ENCODE results near the gene PTCD3. TPM values are rescaled to one million over a fixed set of nuclear protein-coding genes. Genes with fewer than 3 reads are reported as not detected.
A peak's percentile ranks its signal among the peaks of the same experiment; 100 is the strongest.

The PTCD3 gene
- total RNA-seq, 1 donor from 2014 or later, result 158 TPM

DNA sequence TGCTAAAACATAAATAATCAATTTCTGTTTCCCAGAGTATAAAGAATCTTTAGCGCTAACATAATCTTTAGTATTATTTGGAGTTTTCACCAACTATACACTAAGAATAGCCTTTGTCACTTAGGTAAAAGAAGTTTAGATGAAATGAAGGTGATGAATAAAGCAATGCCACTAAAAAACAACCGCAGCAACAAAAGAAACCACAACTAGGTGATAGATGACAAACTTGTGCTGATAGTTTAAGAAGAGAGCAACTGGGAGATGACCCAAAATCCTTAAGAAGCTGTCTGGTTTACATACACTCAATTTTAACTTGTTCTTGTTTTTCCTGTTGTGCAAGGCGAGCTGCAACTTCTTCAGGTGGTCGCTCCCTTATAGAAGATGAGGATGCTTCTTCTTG is 64.4 kb downstream of the PTCD3 start:
- Histone ChIP-seq H3K9me3 (replicated peaks) (no peaks in the 10 kb centered on the region), H3K4me1 (peaks cover 16% of the 10 kb centered on the region), H3K27me3 (ENCODE audit: low read depth) (no peaks in the 10 kb centered on the region), H3K27ac (replicated peaks) (no peak overlapping the region), H3K4me3 (no peak overlapping the region), H3K36me3 (peaks cover 73% of the 10 kb centered on the region)
- no peak for DNase-seq
- TF ChIP-seq, protein P1, sequence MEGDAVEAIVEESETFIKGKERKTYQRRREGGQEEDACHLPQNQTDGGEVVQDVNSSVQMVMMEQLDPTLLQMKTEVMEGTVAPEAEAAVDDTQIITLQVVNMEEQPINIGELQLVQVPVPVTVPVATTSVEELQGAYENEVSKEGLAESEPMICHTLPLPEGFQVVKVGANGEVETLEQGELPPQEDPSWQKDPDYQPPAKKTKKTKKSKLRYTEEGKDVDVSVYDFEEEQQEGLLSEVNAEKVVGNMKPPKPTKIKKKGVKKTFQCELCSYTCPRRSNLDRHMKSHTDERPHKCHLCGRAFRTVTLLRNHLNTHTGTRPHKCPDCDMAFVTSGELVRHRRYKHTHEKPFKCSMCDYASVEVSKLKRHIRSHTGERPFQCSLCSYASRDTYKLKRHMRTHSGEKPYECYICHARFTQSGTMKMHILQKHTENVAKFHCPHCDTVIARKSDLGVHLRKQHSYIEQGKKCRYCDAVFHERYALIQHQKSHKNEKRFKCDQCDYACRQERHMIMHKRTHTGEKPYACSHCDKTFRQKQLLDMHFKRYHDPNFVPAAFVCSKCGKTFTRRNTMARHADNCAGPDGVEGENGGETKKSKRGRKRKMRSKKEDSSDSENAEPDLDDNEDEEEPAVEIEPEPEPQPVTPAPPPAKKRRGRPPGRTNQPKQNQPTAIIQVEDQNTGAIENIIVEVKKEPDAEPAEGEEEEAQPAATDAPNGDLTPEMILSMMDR (IDR thresholded peaks at IDR 0.05; ENCODE audit: borderline replicate concordance), result no peak
- intact Hi-C loops (cut with micrococcal nuclease), result no loop called here

DNA sequence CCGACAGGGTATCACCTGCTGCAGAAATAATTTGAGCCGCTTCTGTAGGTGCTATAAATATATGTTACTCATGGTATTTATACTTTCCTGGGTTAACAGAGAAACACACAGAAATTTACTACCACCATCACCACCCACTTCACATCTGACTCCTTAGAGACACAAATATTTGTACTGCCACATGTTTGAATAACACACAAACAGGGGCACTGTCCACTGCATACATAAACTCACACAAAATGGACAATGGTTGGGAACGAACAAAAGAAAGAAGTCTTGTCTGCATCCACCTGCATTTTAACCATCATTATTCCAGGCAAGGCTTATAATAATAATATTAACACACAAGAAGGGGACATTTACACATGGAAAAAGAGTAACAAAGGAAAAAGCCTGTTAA is 65.3 kb downstream of the PTCD3 start:
- H3K4me3 ChIP-seq, result no peak overlapping the region
- H3K27ac ChIP-seq (replicated peaks), result no peak overlapping the region
- TF ChIP-seq, protein P1 (IDR thresholded peaks at IDR 0.05; ENCODE audit: borderline replicate concordance), result no peak
- intact Hi-C loops (cut with micrococcal nuclease), result no loop called here
- H3K4me1 ChIP-seq, result peaks cover 24% of the 10 kb centered on the region
- H3K36me3 ChIP-seq, result peaks cover 65% of the 10 kb centered on the region
- H3K9me3 ChIP-seq (replicated peaks), result no peaks in the 10 kb centered on the region
- DNase-seq, result no peak
- no peaks in the 10 kb centered on the region for H3K27me3 ChIP-seq (ENCODE audit: low read depth)

DNA sequence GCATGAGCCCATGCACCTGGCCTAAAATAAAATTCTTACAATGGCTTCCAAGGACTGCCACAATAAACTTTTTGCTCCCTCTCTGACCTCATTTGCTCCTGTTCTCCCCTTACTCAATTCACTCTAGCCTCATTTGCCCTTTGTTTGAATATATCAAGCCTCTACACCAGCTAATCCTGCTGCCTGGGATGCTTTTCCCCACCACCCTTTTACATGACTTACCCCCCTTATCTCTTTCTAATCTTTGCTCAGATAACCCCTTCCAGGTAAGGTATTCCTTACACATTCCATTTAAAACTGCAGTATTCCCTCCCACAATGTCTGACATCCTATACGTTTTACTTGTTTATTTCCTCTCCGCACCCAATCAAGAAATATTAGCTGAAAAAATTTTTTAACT is 66.6 kb downstream of the PTCD3 start:
- peaks cover 30% of the 10 kb centered on the region for H3K4me1 ChIP-seq
- no peak for DNase-seq
- no peaks in the 10 kb centered on the region for H3K9me3 ChIP-seq (replicated peaks)
- intact Hi-C loops (cut with micrococcal nuclease), result no loop called here
- H3K27ac ChIP-seq (replicated peaks), result no peak overlapping the region
- TF ChIP-seq, protein P1 (IDR thresholded peaks at IDR 0.05; ENCODE audit: borderline replicate concordance), result no peak
- peaks cover 63% of the 10 kb centered on the region for H3K36me3 ChIP-seq
- H3K4me3 ChIP-seq, result no peak overlapping the region
- no peaks in the 10 kb centered on the region for H3K27me3 ChIP-seq (ENCODE audit: low read depth)

DNA sequence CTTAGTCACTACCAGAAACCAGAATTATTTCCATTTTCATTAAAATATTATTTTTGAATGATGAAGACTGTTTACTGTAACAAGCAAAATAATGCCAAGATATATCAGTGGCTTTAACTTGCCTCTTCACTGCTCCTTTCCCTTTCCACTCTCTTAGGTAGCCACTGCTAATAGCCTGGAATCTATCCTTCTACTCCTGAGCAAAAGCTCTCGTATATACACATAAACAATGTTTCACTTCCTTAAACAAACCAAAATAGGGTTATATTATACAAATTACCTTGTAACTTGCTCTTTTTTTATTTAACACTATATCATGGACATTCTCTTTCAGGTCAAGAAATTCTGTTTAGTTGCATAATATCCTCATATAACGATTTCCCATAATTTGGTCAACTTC is 68.4 kb downstream of the PTCD3 start:
- H3K9me3 ChIP-seq (replicated peaks), result no peaks in the 10 kb centered on the region
- no peak overlapping the region for H3K27ac ChIP-seq (replicated peaks)
- H3K36me3 ChIP-seq, result peaks cover 65% of the 10 kb centered on the region
- no peaks in the 10 kb centered on the region for H3K27me3 ChIP-seq (ENCODE audit: low read depth)
- intact Hi-C loops (cut with micrococcal nuclease), result no loop called here
- H3K4me3 ChIP-seq, result no peak overlapping the region
- H3K4me1 ChIP-seq, result peaks cover 30% of the 10 kb centered on the region
- TF ChIP-seq, protein P1 (IDR thresholded peaks at IDR 0.05; ENCODE audit: borderline replicate concordance), result no peak
- DNase-seq, result no peak

DNA sequence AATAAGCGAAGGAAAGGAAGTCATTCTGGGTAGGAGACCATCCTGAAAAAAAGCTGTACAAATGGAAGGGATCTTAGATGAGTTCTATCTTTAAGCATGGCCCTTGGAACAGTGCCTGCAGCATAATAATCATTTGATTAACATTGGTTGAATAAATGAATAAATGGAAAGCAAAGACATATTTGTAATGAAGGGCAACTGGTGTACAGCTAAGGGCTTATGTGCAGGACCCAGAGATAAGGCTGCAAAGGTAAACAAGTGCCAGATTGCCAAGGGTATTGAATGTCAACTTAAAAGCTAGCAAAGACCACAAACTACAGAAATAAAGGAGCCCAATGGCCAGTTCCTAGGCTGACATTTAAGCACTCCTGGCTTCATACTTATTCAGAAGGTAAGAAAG is 69.8 kb downstream of the PTCD3 start:
- Histone ChIP-seq H3K4me3 (no peak overlapping the region), H3K36me3 (peaks cover 62% of the 10 kb centered on the region), H3K27ac (replicated peaks) (peak overlapping the region; percentile 0), H3K4me1 (peaks cover 30% of the 10 kb centered on the region), H3K27me3 (ENCODE audit: low read depth) (no peaks in the 10 kb centered on the region), H3K9me3 (replicated peaks) (no peaks in the 10 kb centered on the region)
- no peak for DNase-seq
- TF ChIP-seq, protein P1 (IDR thresholded peaks at IDR 0.05; ENCODE audit: borderline replicate concordance), result no peak
- intact Hi-C loops (cut with micrococcal nuclease), result no loop called here

DNA sequence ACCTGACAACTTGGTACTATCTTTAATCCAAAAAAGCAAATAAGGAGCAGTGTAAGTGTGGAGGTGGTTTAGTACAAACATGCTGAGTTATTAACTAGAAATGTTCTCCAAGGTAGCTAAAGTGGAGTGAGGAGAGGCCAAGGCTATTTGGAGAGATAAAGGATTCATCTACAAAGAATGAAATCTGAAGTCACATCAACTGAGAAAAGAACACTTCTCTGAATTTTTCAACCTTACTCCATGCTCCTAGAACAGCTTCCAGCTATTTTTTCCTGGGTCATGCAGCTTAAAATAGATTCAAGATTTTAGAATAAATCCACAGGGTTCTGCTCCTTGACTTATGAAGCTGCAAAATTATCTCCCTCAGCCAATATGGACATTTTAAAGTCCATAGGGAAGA is 70.6 kb downstream of the PTCD3 start:
- DNase-seq, result no peak
- TF ChIP-seq, protein P1 (IDR thresholded peaks at IDR 0.05; ENCODE audit: borderline replicate concordance), result no peak
- no peak overlapping the region for H3K4me3 ChIP-seq
- peaks cover 58% of the 10 kb centered on the region for H3K36me3 ChIP-seq
- H3K27me3 ChIP-seq (ENCODE audit: low read depth), result no peaks in the 10 kb centered on the region
- peaks cover 38% of the 10 kb centered on the region for H3K4me1 ChIP-seq
- no peaks in the 10 kb centered on the region for H3K9me3 ChIP-seq (replicated peaks)
- intact Hi-C loops (cut with micrococcal nuclease), result no loop called here
- H3K27ac ChIP-seq (replicated peaks), result peak overlapping the region; percentile 0
